Neural progenitor cell (in vitro differentiated cells): ENCODE data around the gene PRKRIP1.

ENCODE experiments used
- EZH2 ChIP-seq: fragments of 200-600 bp; sonication (generic); IDR thresholded peaks from 2 replicates; pipeline ENCODE4 v1.6.1; 2017; ENCODE audit warnings: antibody characterized with exemption, mild to moderate bottlenecking, moderate library complexity
- EZH2phosphoT487 ChIP-seq: fragments of 200-600 bp; sonication (generic); IDR thresholded peaks from 2 replicates; pipeline ENCODE4 v1.6.1; 2017; ENCODE audit warnings: antibody characterized with exemption
- TF ChIP-seq, protein P1 (sequence below): fragments of 200-600 bp; sonication (generic); IDR thresholded peaks from 2 replicates; pipeline ENCODE4 v1.5.1; 2017; ENCODE audit warnings: antibody characterized with exemption, mild to moderate bottlenecking

DNA sequence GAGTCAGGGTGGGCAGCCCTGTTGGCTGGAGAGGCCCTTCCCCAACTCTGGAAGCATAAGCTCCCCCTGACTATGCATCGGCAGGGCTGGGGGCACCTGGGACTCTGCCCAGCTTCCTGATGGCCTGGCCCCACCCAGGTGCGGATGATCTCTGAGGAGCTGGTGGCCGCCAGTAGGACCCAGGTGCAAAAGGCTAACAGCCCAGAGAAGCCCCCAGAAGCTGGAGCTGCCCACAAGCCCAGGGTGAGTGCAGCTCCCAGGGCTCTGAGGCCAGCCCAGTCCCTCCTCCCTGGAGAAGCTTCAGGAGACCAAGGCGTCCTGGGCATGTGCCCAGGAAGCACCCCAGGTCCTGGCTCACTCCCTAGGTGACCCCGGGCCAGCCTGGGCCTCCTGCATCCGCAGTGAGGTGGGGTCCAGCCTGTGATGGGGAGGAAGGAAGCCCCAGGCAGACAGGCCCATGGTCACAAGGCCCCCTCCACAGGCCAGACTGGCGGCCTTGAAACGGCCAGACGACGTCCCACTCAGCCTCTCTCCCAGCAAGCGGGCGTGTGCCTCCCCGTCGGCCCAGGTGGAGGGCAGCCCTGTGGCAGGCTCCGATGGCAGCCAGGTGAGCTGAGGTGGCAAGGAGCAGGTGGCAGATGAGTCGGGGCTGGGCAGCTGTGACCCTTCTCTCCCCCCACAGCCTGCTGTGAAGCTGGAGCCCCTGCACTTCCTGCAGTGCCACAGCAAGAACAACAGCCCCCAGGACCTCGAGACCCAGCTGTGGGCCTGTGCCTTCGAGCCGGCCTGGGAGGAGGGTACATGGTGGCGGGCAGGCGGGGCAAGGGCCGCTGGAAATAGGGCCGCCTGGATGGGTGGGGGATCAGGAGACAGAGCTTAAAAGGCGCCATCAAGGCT is 71.7 kb downstream of the PRKRIP1 start:
- TF ChIP-seq, protein P1, sequence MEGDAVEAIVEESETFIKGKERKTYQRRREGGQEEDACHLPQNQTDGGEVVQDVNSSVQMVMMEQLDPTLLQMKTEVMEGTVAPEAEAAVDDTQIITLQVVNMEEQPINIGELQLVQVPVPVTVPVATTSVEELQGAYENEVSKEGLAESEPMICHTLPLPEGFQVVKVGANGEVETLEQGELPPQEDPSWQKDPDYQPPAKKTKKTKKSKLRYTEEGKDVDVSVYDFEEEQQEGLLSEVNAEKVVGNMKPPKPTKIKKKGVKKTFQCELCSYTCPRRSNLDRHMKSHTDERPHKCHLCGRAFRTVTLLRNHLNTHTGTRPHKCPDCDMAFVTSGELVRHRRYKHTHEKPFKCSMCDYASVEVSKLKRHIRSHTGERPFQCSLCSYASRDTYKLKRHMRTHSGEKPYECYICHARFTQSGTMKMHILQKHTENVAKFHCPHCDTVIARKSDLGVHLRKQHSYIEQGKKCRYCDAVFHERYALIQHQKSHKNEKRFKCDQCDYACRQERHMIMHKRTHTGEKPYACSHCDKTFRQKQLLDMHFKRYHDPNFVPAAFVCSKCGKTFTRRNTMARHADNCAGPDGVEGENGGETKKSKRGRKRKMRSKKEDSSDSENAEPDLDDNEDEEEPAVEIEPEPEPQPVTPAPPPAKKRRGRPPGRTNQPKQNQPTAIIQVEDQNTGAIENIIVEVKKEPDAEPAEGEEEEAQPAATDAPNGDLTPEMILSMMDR, result no peak
- TF ChIP-seq EZH2 (no peak), EZH2phosphoT487 (no peak)
